ENCODE measurements around the gene DBN1.

DBN1 gene

GRCh38 chr5:177455036-177455660, 18.3 kb downstream of the DBN1 start:
- peak; percentile 95 for DNase-seq

GRCh38 chr5:177454397-177455035, 18.9 kb downstream of the DBN1 start:
- peak; percentile 97 for DNase-seq

GRCh38 chr5:177453852-177454396, 19.5 kb downstream of the DBN1 start:
- DNase-seq, result no peak

- DNase-seq, result no peak
Measured at GRCh38 chr5:177452688-177453638, 20.5 kb downstream of the DBN1 start.

- no peak for DNase-seq
Measured at GRCh38 chr5:177450667-177451424, 22.6 kb downstream of the DBN1 start.

- no peak for DNase-seq
Measured at GRCh38 chr5:177449140-177450061, 24.0 kb downstream of the DBN1 start.

GRCh38 chr5:177448244-177448950, 25.0 kb downstream of the DBN1 start:
- no peak for DNase-seq

GRCh38 chr5:177447611-177448243, 25.7 kb downstream of the DBN1 start:
- DNase-seq, result no peak

GRCh38 chr5:177447066-177447610, 26.3 kb downstream of the DBN1 start:
- DNase-seq, result peak; percentile 65

- DNase-seq, result peak; percentile 79
Measured at GRCh38 chr5:177446200-177447065, 27.0 kb downstream of the DBN1 start, which contains the start of gene PRR7. Gene PRR7 (plus strand): TSS chr5:177446814. CDS start chr5:177455068, 8,254 bp downstream.

- no peak for DNase-seq
Measured at GRCh38 chr5:177445917-177446199, 27.6 kb downstream of the DBN1 start.

GRCh38 chr5:177445052-177445916, 28.1 kb downstream of the DBN1 start:
- no peak for DNase-seq

- no peak for DNase-seq
Measured at GRCh38 chr5:177444106-177445051, 29.1 kb downstream of the DBN1 start.

GRCh38 chr5:177443144-177443983, 30.1 kb downstream of the DBN1 start:
- no peak for DNase-seq

GRCh38 chr5:177442066-177442826, 31.2 kb downstream of the DBN1 start:
- no peak for DNase-seq
